ENCODE results near the gene TYROBP.
"Not testable (repeated sequence)": the region's sequence is repeated elsewhere in the genome, so short reads cannot be mapped to it uniquely, and the experiment has no call there.

Gene TYROBP

DNA sequence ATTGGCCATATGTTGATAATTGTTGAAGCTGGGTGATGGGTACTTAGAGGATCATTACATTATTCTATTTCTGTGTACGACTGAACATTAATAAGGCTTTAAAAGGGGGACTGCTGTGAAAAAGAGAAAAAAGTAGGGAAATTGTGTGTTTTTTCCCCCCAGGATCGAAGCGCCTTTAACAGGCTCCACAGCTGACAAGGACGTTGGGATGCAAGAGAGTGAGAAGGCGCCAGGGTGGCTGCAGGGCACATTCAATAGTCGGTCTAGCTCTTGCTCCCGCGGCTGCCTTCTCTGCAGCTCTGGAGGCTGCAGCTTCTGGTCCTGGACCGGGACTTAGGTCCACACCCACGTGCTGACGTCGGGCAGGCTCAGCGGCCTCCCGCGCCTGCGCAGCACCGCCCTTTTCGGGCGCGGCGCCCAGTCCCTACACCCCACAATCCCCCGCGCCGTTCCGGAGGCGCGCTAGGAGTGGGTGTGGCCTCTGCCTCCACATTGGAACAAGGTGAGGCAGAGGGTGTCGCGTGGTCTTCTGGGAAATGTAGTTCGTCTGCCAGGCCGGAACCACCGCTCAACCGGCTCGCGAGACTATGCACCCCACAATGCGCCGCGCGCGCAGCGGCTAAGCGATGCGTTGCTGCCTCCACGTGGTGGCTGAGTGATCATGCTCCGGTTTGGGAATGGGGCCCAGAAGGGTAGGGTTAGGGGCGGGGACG, 23.2 kb upstream of the TYROBP start:
- peak; percentile 28 for FAIRE-seq

GRCh38 chr19:35929876-35930275, 21.8 kb upstream of the TYROBP start:
- FAIRE-seq, result no peak

DNA sequence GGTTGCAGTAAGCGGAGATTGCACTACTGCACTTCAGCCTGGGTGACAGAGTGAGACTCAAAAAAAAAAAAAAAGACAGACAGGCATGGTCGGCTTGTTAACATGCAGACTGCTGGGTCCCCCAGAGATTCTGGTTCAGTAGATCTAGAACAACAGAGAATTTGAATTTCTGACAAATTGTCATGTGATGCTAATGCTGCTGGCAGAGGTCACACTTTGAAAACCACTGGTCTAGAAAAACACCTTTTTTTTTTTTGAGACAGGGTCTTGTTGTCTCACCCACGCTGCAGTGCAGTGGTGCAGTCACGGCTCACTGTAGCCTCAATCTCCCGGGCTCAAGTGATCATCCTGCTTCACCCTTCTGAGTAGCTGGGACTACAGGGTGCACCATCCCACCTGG, 20.4 kb upstream of the TYROBP start:
- FAIRE-seq, result no peak

GRCh38 chr19:35925501-35925900, 17.4 kb upstream of the TYROBP start:
- no peak for FAIRE-seq

DNA sequence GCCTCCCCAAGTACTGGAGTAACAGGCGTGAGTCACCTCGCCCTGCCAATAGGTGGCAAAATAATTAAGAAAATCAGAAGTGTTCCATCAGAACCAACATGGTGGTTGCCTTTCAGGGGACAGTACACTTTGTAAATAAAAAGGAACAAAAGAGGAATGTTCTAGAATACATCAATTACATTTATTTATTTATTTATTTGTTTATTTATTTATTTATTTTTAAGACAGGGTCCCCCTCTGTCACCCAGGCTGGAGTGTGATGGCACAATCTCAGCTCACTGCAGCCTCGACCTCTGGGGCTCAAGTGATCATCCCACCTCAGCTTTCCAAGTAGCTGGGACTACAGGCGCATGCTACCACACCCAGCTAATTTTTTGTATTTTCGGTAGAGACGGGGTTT, 12.9 kb upstream of the TYROBP start:
- no peak for FAIRE-seq

GRCh38 chr19:35919306-35919705, 11.2 kb upstream of the TYROBP start:
- no peak for FAIRE-seq

GRCh38 chr19:35915443-35915842, 7.3 kb upstream of the TYROBP start:
- FAIRE-seq, result no peak

DNA sequence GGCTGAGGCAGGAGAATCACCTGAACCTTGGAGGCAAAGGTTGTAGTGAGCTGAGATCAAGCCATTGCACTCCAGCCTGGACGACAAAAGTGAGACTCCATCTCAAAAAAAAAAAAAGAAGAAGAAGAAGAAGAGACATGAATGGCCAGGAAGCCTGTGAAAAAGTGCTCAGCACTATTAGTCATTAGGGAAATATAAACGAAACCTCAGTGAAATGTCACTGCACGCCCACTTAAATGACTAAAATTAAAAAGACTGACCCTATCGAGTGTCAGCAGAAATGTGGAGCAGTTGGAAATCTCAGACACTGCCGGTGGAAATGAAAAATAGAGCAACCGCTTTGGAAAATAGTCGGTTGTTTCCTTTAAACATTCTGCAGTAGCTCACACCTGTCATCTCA, 5.5 kb upstream of the TYROBP start:
- FAIRE-seq, result no peak

DNA sequence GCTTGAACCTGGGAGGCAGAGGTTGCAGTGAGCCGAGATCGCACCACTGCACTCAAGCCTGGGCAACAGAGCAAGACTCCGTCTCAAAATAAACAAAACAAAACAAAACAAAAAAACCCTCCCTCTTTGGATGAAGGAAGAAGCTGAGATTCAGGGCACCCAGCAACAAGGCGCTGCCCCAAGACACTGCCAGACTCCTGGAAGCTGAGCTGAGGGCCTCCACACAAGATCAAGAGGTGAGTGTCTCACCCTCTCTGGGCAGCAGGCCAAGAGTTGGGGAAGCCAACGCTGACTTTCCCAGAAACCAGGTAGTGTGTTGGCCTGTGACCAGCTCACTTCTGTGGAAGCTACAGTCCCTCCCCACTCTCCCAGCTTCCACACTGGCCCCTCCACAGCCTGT, 3.7 kb upstream of the TYROBP start:
- FAIRE-seq, result no peak

DNA sequence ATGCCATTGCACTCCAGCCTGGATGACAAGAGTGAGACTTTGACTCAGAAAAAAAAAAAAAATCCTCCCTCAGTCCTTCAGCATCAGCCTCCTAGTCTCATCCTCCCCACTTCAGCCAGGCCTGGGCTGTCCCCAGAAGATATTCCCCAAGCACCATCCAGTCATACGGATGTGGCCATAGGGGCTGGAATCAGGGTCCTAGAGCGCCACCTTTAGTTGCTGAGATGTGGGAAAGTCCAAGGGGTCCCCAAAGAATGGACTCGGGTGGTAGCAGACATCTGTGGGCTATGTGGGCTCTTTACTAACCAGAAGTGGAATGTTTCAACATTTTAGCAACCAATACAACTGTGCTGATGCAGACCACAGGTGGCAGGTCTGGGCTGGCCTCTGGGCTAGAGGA, 3.1 kb upstream of the TYROBP start:
- no peak for FAIRE-seq

GRCh38 chr19:35910355-35910754, 2.3 kb upstream of the TYROBP start:
- not testable (repeated sequence) for FAIRE-seq

- FAIRE-seq, result no peak
These were observed 1.6 kb upstream of the TYROBP start for GRCh38 chr19:35909684-35910035.

GRCh38 chr19:35908973-35909683, 1.0 kb upstream of the TYROBP start:
- no peak for FAIRE-seq

DNA sequence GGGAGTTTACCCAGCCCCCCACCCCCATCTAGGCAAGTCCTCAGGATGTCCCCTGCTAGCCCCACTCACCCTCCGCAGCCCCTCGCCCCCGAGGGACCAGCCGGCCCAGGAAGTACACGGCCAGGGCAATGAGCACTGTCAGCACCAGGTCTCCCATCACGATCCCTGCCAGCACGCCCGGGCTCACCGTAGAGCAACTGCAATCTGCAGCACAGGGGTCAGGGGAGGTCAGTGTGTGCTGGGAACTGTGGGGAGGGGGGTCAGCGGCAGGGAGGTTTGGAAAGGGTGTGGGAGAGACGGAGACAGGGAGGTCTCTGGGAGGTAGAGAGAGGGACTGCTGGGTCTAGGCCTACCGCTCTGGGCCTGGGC, 734 bp downstream of the TYROBP start:
- no peak for FAIRE-seq

- FAIRE-seq, result no peak
These were observed 2.8 kb downstream of the TYROBP start for GRCh38 chr19:35905178-35905727.

DNA sequence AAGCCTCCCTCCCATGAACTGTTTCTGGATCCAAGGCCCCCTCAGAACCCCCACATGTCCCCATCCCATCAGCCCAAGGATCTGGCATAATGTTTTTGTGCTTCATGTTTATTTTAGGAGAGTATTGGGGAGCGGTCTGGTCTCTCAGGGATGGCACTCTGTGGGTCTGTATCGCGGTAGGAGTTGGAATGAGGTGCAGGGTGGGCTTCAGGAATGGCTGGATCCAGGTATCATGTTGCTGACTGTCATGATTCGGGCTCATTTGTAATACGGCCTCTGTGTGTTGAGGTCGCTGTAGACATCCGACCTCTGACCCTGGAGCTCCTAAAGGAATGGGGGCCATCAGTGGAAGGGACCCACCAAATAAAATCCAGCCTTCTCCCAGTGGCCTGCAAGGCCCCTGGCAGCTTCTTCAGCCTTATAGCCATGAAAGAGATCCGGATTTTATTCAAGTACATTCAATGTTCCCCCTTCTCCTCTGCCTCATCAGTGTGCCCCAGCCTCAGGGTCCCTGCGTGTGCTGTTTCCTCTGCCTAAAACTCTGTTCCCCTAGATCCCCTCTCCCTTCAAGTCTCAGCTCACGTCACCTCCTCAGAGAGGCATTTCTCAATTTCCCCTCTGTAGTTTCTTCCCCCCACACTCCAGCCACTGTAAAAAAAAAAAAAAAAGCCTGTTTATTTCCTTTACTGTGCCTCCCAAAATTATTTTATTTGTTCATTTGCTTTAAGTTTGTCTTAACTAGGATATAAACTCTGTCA, 3.6 kb downstream of the TYROBP start:
- no peak for FAIRE-seq

DNA sequence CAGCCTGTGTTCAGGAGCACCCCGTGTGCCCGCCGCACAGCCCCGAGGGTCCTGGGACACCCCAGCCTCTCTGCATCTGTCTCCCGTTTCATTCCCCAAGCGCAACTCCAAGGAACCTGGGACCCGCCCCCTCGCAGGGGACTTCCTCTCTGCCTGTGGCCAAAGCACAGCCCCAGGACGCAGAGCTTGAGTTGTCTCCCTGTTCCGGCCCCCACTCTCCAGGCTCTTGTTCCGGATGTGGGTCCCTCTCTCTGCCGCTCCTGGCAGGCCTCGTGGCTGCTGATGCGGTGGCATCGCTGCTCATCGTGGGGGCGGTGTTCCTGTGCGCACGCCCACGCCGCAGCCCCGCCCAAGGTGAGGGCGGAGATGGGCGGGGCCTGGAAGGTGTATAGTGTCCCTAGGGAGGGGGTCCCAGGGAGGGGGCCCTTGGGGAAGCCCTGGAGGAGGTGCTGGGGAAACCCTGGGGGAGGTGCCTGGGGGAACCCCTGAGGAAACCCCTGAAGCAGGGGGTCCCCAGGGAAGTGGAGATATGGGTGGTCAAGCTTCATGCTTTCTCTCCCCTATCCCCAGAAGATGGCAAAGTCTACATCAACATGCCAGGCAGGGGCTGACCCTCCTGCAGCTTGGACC, 4.4 kb downstream of the TYROBP start:
- FAIRE-seq, result no peak

- FAIRE-seq, result no peak
These were observed 5.1 kb downstream of the TYROBP start for GRCh38 chr19:35902870-35903475.

DNA sequence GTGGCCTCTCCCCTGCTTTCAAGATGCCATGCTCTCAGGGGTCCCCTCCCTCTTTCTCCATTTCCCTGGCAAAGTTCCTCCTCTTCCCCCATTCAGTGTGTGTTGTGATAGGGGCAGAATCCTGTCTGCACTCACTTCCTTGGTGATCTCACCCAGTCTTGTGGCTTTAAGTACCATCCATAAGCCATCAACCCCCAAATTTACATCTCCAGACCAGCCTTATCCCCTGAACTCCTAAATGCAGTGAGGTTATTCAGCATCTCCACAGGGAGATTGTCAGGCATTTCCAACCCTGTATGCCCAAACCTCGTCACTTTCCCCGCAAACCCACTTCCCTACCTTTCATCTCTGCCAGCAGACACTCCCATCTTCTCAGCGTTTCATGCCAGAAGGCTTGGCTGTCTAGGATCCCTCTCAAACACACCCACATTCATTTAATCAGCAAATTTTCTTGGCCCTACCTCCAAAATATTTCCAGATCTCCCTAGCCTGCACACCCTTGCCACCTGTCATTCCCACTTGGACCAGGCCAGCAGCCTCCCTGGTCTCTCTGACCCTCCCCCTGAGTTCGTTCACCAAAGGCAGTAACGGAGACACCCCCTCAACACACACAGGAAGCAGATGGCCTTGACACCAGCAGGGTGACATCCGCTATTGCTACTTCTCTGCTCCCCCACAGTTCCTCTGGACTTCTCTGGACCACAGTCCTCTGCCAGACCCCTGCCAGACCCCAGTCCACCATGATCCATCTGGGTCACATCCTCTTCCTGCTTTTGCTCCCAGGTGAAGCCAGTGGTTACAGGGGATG, 6.0 kb downstream of the TYROBP start, which contains the start of gene HCST:
HCST (plus strand) TSS at position 676 of the 808 bp plus-strand sequence; CDS start at position 741, 65 bp downstream.
- no peak for FAIRE-seq

DNA sequence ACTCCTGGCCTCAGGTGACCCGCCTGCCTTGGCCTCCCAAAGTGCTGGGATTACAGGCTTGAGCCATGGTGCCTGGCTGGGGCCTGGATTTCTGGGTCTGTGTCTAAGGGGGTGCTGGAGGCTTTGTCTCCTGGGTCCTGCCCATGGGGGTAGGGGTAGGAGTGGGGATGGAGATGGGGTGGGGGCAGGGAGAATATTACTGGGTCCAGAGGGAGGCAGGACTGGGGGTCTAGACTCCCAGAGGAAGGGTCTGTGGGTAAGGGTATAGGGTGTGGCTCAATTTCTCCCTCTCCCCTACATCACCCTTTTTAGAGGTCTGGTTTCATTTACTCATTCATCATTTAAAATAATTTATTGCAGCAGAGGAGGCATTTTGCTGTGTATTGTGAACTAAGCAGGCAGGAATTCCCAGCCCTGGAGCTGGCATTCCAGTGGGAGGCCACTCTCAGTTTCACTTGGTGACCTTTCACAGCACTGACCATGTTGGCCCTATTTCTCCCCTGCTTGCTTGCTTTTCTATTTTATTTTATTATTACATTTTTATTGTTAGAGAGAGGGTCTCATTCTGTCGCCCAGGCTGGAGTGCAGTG, 6.9 kb downstream of the TYROBP start:
- no peak for FAIRE-seq

GRCh38 chr19:35899547-35900214, 8.4 kb downstream of the TYROBP start:
- FAIRE-seq, result no peak
